ENCODE measurements around the gene MFRP.
"Not testable (repeated sequence)": the region's sequence is repeated elsewhere in the genome, so short reads cannot be mapped to it uniquely, and the experiment has no call there.

Gene MFRP

GRCh38 chr11:119346605-119347004 is at the start of gene MFRP:
Gene MFRP, minus strand, starts transcription at chr11:119346705. Its CDS starts 192 bp downstream, at chr11:119346513.
- DNase-seq (ENCODE audit: low read depth in 2 of 3, low spot score in 2 of 3) = no peak

GRCh38 chr11:119391275-119391674 is 44.8 kb upstream of the MFRP start:
- DNase-seq (ENCODE audit: low read depth in 2 of 3, low spot score in 2 of 3) = no peak

- DNase-seq (ENCODE audit: low read depth in 2 of 3, low spot score in 2 of 3) = no peak
These were observed 43.2 kb upstream of the MFRP start for GRCh38 chr11:119389611-119390254.

GRCh38 chr11:119388103-119388502 is 41.6 kb upstream of the MFRP start:
- DNase-seq (ENCODE audit: low read depth in 2 of 3, low spot score in 2 of 3) = no peak

GRCh38 chr11:119384332-119384731 is 37.8 kb upstream of the MFRP start:
- no peak for DNase-seq (ENCODE audit: low read depth in 2 of 3, low spot score in 2 of 3)

- DNase-seq (ENCODE audit: low read depth in 2 of 3, low spot score in 2 of 3) = not testable (repeated sequence)
These were observed 36.0 kb upstream of the MFRP start for GRCh38 chr11:119382513-119382912.

- DNase-seq (ENCODE audit: low read depth in 2 of 3, low spot score in 2 of 3) = no peak
These were observed 35.6 kb upstream of the MFRP start for GRCh38 chr11:119382101-119382500.

- DNase-seq (ENCODE audit: low read depth in 2 of 3, low spot score in 2 of 3) = peak; percentile 93 to 98 (median 94)
These were observed 34.9 kb upstream of the MFRP start, which contains the start of gene USP2 for GRCh38 chr11:119381181-119381988. Gene USP2, minus strand, starts transcription at chr11:119381690. Its CDS starts 8,210 bp downstream, at chr11:119373480.

GRCh38 chr11:119380827-119381180 is 34.3 kb upstream of the MFRP start:
- DNase-seq (ENCODE audit: low read depth in 2 of 3, low spot score in 2 of 3) = no peak

GRCh38 chr11:119380160-119380826 is 33.8 kb upstream of the MFRP start:
- DNase-seq (ENCODE audit: low read depth in 2 of 3, low spot score in 2 of 3) = no peak

GRCh38 chr11:119378851-119379465 is 32.5 kb upstream of the MFRP start:
- DNase-seq (ENCODE audit: low read depth in 2 of 3, low spot score in 2 of 3) = no peak

- DNase-seq (ENCODE audit: low read depth in 2 of 3, low spot score in 2 of 3) = no peak
These were observed 31.6 kb upstream of the MFRP start for GRCh38 chr11:119377961-119378667.

GRCh38 chr11:119377112-119377901 is 30.8 kb upstream of the MFRP start:
- DNase-seq (ENCODE audit: low read depth in 2 of 3, low spot score in 2 of 3) = no peak

- DNase-seq (ENCODE audit: low read depth in 2 of 3, low spot score in 2 of 3) = no peak
These were observed 29.8 kb upstream of the MFRP start for GRCh38 chr11:119376197-119376847.

GRCh38 chr11:119375337-119376196 is 29.1 kb upstream of the MFRP start:
- DNase-seq (ENCODE audit: low read depth in 2 of 3, low spot score in 2 of 3) = no peak

- DNase-seq (ENCODE audit: low read depth in 2 of 3, low spot score in 2 of 3) = no peak
These were observed 28.3 kb upstream of the MFRP start for GRCh38 chr11:119374632-119375336.

- DNase-seq (ENCODE audit: low read depth in 2 of 3, low spot score in 2 of 3) = no peak
These were observed 27.6 kb upstream of the MFRP start for GRCh38 chr11:119373921-119374631.
